RPMI8226 (cell line): ENCODE measurements around the gene ALDH1L1.
"Not testable (repeated sequence)": the region's sequence is repeated elsewhere in the genome, so short reads cannot be mapped to it uniquely, and the experiment has no call there.

Source experiments
- DNase-seq: peaks from one replicate; pipeline ENCODE4 v3.0.0-alpha.2; 2015

The ALDH1L1 gene

DNA sequence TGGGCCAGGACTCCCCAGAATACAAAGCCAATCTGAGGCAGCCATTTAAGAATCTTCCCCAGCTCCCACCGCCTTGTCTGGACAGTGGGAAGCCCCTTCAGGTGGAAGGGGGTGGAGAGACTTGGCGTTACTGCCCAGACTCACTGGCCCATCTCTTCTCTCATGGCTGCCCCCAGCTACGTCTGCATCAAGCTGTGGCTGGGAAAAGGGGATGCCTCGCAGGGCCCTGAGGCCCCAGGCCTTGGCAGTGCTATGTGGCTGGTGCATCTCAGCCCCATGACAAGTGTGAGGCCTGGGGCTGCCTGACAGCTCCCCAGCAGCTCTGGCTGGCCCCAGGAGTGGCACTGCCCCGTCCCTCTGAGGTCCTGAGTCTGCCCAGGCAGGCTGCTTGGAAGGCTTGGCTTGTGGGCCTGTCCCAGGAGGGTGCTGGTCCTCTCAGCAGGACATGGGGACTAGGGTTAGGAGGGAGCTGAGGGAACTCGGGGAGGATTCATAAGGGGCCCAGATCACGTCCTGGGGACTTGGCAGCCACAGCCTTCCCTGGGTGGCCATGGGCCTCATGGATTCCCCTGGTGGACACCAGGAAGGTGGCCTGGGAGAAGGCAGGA, 76.3 kb downstream of the ALDH1L1 start:
- DNase-seq = no peak

DNA sequence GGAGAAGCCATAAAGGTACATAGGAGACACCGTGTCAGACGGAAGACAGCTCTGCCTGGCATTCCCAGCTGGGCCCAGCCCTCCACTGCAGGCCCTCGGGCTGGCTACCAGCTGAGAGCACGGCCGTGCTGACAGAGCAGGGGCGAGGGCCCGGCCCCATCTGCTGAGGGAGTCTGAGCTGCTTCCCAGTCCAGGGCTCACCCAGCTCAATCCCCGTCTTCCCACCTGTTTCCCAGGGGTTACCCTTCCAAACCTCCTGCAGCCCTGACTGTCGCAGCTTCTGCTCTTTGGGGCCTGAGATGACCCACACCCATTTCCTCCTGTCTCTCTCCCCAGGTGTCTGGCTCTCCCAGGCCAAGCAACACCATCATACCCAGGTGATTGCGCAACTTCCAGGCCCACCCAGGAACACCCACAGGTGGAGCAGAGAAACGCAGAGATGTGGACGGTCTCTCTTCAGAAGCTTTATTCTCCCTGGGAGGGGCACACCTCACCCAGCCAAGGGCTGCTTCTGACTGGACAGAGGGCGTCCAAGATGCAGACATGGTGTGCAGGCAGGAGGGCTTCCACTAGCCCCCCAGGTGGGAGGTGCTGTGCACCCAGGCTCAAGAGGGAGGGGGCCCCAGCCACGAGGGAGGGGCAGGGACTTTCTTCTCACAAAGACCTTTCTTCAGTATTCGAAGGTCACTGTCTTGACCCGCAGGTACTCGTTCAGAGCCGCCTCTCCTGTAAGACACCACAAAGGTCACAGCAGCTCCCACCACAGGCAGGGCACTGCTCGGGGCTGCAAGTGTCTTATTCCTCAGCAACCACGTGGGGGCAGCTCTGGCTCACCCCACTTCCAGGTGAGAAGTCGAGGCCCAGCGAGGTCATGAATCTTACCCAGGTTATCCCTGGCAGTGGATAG, 77.0 kb downstream of the ALDH1L1 start:
- peak; percentile 39 for DNase-seq

DNA sequence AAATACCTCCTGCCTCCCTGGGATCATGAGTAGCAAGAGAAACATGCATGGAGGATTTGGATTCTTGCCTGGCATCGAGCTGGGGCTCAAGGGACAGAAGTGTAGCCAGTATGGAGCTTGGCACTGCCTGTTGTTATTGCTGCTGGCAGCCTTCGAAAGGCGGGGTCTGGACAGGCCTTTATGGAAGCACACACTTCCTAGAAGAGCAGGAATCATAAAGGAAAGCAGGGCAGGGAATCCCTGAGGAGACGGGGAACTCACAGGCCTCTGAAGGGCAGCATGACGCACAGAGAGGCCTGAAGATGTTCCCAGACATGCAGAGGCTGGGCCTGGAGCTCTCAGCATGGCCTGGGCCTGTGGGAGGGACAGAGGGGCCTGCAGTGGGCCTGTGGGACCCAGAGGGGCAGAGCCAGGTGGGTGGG, 77.8 kb downstream of the ALDH1L1 start:
- no peak for DNase-seq

DNA sequence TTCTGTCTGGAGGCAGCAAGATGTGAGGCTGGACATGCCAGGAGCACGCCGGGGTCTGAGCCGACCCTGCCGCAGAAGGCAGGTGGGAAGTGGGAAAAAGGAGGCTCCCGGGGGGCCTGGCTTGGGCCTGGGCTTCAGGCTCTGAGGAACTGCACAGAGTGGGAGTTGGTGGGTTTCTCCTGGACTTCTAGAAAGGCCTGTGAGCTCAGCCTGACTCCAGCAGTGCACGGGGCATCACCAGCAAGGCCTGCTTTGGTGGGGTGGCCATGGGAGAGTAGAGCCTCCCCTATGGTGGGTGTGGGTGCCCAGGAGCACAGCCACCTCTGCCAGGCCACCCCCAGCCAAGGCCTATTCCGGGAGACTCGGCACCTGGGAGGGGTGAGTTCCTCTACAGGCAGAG, 78.4 kb downstream of the ALDH1L1 start:
- no peak for DNase-seq

DNA sequence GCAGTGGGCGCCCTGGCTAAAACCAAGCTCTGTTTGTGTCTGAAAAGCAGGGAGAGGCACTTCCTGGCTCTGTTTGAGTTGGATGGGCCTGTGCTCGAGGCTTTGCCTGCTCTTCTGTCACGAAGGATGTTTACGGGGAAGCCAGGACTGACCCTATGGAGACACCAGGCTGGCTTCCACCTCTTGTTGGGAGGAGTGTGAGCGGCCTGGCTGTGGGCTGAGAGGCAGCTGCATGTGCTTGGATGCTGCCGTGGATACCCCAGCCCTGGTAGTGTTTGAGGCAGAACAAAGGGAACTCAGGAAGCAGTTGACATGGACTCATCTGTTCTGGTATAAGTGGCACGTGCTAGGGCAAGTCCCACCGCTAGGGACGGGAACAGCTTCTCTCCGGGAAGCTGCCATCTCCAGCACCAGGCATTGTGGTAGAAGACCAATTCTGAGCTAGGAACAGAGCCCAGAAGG, 78.8 kb downstream of the ALDH1L1 start:
- no peak for DNase-seq

DNA sequence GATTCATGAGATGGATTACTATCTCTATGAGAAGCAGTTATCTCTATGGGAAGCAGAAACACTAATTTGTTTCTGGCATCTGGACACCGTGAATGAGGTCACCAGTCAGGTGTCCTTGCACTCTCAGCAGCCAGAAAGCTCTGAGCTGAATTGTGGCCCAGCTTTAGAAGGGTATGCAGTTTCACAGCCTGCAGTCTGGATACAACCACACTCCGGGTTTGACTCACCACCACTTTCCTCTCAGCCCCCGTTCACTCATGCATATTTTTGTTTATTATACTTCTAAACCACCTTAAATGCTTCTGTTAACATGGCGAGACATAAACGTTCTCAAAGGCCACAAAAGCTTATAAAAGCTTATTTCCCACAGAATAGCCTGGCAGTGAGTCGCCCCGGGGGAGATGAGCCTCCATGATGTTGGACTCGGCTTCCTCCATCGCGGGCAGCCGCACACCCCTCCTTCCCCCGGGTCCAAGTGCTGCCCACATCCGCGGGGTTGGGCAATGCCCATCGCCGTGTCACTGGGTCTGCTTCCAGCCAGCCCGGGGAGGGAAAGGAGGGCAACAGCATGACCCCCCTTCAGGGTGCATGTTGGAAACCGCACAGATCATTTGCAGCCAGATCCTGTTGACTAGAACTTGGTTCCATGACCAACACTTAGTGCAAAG, 79.6 kb downstream of the ALDH1L1 start:
- no peak for DNase-seq

DNA sequence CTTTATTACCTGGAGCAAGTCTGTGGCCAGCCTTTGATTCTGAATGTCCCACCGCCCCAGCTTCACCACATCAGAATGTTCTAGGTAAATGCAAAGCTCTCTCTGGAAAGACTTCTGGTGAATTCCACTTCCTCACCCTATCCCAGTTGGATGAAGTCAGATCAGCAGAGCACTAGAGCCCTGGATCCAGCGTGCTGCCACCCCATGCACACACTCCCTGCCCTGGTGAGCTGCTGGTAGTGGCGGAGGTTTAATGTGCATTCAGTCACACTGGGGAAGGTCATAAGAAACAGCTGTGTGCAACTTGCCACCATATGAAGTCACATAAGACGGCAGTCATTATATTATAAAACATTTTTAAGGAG, 80.1 kb downstream of the ALDH1L1 start:
- no peak for DNase-seq

DNA sequence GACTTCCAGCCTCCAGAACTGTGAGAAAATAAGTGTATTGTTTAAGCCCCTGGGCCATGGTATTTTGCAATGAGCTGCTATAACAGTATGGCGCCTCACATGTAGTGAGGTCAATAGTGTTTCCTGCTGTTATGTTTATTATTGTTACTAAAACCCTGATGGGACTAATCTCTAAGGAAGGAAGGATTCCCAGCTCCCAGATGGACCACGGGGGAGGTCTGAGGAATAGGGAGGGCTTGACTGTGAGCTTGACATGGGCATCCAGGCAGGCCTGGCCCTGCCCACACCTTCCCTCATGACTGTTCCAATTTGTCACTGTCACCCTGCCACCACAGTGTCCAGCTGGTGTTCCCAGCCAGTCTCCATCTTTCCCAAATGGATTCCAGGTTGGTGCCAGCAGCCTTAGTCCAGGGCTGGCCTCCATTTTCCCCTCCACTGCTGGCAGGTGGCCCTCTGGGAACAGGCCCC, 82.0 kb downstream of the ALDH1L1 start:
- no peak for DNase-seq

DNA sequence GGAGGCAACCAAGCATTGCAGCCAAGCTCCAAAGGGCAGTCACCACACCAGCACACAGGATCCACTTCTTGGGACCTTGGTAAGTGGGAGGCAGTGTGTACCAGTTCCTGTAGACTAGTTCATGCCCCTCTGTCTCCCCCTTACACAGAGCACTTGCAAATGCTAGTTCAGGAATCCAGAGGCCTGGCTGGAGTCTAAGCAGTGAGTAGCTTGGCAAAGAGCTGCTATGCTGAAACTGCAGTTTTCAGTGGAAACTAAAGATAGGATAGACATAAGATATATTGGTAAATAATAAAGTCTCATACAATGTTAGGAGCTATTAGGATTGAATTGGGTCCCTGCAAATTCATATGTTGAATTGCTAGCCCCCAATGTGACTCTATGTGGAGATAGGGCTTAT, 82.6 kb downstream of the ALDH1L1 start:
- no peak for DNase-seq

DNA sequence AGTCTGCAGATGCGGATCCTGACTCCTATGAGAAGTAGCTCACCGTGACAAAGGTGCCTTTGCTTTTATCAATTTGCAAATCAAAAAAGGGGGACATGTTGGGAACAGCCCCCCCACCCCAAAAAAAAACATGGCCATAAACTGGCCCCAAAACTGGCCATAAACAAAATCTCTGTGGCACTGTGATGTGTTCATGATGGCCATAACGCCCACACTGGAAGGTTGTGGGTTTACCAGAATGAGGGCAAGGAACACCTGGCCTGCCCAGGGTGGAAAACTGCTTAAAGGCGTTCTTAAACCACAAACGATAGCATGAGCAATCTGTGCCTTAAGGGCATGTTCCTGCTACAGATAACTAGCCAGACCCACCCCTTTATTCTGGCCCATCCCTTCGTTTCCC, 84.1 kb downstream of the ALDH1L1 start:
- not testable (repeated sequence) for DNase-seq

DNA sequence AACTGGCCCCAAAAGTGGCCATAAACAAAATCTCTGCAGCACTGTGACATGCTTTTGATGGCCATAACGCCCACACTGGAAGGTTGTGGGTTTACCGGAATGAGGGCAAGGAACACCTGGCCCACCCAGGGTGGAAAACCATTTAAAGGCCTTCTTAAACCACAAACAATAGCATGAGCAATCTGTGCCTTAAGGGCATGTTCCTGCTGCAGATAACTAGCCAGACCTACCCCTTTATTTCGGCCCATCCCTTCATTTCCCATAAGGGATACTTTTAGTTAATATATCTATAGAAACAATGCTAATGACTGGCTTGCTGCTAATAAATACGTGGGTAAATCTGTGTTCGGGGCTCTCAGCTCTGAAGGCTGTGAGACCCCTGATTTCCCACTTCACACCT, 88.3 kb downstream of the ALDH1L1 start:
- not testable (repeated sequence) for DNase-seq

DNA sequence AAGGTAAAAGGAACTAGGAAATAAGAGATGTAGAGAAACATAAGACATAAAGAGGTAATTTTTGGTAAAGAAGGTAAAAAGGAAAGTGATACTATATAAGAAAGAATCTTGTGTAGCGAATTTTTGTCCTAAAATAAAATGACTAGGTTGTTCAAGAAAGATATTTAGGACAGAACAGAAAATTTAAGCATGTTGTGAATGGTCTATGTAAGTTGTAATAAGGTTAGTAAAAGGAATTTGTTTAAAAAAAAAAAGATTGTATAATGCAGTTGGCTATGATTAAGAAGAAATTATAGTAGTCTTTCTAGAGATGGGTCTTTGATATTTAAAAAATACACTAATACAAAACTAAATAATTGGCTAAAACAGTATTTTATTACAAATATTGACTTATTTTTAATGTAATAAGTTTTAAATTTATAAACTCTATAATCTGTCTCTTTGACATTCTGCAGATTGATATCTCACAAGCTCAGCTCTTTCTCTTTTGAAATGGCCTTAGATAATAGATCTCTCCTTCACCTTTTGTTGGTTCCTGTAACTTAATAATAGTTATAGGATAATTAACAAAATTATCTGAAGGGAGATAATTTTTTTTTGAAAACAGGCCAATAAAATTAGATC, 92.7 kb downstream of the ALDH1L1 start:
- no peak for DNase-seq

DNA sequence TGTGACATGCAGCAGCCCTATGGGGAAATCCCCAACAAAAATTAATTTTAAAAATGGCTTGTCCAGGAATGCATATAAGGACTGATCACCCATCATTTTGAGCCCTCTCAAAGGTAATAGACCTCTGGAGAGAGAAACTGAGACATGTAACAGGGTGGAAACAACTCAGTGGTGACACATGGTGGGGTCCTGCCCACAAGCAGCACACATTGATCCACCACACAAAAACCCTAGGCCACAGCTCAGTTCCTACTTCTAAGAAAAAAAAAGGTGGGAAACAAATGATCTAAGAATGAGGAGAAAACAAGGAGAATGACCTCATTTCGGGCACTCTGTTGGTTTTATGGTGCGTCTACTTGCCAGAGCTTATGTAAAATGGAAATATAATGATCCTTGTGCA, 94.5 kb downstream of the ALDH1L1 start:
- DNase-seq = no peak

DNA sequence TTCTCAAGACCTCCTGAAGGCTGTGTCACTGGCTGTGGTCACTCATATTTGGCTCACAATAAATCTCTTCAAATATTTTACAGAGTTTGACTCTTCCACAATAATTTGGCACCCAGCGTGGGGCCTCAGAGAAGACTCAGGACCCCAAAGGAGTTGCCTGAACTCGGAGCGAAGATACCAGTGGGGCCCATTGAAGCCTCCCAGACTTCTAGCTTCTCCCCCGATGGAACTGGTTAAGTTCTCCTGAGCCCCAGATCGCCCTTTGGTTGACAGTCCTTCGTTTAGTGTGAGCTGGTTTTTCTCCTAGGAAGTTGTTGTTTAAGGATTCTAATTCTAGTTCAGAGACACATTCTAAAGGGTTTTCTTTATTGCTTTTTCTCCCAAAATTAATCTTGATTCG, 95.1 kb downstream of the ALDH1L1 start:
- DNase-seq = no peak

DNA sequence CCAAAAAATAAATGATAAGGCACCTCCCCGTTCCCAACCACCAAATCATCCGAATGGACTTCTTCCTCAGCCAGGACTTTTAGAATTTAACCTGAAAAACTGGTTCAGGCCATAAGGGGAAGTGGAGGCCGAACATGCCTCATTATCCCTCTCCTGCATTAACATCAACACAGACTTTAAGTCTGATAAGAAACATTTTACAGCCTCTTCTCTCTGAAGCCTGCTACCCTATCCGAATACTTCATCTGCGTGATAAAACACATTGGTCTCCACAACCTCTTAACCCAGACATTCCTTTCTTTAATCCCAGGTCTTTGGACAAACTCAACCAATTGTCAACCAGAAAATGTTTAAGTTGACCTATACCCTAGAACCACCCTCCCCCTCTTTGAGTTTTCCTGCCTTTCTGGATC, 95.6 kb downstream of the ALDH1L1 start:
- DNase-seq = no peak

DNA sequence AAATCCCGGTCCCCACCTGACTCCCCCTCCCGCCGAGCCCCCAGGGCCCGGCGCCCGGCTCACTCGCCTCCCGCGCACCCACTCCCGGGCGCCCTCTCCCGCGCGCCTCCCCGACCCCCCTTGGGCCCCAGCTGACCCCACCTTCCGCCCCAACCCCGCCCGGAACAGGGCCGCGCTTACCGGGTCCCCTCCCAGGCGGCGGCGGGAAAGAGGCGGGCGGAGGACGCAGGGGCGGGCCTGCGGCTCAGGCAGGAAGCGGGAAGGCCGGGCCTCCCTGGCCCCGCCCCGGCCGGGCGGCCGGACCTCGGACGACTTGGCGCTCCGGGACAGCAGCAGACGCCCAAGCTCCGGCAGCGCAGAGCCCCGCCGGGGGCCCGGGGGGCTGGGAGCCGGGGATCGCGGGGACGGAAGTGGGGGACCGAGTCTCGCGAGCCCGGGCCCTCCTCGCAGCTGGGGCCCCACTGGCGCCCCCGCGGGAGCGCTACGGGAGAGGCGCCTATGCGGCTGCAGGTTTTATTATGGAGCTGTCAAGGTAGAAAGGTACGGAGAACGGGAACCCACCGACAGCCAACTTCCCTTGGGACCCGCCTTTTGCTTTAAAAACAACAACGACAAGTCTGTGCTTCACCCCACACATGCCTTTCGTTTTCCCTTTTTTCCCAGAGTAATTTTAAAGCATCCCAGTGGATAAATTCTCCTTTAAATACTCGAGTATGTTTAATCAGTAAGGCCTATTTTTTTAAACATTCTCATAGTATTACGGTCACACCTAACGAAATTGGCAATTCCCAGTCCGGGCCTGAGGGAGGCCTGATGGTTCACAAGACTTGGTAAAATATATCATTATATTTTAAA, 96.2 kb downstream of the ALDH1L1 start, which contains the start of gene SLC41A3:
TSS of gene SLC41A3 (minus strand) at position 212 of the 855 bp plus-strand sequence. CDS start 15,905 bp downstream, outside the sequence.
- peak; percentile 89 for DNase-seq

DNA sequence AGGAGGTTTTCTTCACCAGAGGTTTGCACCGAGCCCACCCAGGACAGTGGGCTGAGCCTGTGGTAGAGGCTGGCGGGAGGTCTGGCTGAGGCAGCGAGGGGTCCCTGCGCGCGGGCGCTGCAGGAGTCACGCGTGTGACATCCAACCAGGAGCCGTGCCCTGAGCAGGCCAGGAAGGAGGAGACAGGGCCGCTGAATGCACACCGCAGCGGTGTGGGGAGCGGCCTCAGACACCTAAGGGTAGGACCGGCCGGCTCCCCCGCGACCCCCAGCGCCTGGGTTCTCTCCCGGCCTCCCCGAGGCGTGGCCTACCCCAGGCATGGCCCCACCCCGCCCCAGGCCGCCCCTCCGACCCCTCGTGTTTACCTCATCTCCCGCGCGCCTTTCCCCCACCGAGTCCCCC, 96.9 kb downstream of the ALDH1L1 start:
- DNase-seq = peak; percentile 60

DNA sequence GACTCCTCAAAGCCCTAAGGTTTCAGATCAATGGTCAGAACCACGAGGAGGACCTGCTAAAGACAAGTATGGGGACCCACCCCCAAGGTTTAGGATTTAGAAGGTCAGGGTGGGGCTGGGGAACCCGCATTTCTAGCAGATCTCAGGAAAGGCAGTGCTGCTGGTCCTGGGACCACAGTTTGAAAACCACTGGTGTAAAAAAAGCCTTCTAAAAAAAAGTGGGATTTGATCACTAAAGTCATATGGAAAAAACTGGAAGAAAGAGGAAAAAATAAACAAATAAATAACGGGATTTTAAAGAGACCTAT, 97.3 kb downstream of the ALDH1L1 start:
- DNase-seq = no peak

DNA sequence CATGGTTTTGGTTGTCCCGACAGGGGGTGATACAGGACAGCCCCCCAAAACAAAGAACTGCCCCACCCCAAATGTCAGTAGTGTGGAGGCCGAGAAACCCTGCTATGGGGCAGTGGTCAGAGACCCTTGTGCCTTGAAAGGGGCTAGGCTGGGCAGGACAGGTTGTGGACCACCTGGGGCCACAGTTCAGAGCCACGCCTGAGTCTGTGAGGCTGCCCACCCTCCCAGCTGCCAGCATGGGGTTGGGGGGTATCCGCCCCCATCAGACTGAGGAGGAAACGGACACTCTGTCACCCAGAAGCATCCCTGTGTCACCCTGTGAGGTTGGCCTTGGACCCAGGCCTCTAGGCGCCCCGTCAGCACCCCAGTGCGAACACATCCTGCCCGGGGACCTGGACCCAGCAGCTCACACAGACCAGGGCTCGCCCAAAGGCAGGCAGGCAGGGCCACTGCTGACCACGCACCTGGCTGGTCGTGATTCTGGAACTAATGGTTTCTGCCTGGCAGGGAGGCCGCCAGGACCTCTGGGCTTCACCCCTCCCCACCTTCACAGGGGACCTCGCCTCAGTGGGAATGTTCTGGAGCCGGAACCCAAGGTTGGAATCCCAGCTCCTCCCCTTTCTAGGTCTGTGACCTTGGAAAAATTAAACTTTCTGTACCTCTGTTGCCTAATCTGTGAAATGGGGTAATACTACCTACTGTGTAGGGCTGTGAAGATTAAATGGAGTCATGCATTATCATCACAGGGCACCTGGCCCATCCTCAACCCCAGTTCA, 97.8 kb downstream of the ALDH1L1 start:
- DNase-seq = no peak

DNA sequence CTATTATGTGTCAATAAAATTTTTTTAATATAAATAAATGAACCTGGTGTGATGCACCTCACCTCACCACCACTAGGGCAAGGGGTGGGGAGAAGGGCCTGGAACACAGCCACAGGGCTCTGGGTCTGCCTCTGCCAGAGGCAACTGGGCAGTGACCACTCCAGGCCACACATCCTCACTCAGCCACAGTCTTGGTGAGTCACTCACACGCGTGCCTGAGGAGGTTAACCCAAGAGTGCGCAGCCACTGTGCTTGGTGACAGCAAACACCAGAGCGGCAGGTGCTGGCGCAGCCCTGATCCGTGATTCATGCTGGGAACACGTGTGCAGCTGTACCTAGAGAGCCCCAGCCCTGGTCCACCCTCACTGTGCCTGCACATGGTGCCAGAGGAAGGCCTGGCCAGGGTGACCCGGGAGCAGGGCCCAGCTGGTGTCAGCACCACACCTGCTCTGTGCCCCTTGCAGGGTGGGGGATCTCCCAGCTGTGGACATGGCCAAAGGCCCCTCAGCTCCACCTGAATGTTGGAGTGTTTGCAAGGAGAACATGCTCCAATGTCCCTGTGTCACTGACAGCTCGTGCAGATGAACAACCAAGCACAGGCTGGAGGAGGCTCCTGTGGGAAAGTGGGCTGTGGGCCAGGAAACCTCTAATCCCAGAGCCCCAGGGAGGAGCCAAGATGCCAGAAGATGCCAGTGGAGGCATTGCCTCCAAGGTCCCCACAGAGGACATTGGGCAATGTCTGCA, 98.6 kb downstream of the ALDH1L1 start:
- DNase-seq = peak; percentile 15

DNA sequence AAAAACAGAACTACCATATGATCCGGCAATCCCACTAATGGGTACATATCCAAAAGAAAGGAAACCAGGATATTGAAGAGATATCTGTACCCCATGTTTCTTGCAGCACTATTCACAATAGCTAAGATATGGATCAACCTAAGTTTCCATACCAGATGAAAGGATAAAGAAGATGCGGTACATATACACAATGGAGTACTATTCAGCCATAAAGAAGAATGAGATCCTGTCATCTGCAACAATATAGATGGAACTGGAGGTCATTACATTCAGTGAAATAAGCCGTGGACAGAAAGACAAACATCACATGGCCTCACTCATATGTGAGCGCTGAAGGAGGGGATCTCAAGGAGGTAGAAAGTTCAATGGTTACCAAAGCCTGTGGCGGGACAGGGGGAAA, 99.4 kb downstream of the ALDH1L1 start:
- no peak for DNase-seq
